IPS-NIHi7 (cell line): ENCODE measurements around the gene LDLR.
"Not testable (repeated sequence)": the region's sequence is repeated elsewhere in the genome, so short reads cannot be mapped to it uniquely, and the experiment has no call there.

Experiments
- DNase-seq: peaks from one replicate; pipeline ENCODE4 v3.0.0; 2012; ENCODE audit warnings: mixed read lengths; ENCODE audit errors: extremely low spot score

Gene LDLR

DNA sequence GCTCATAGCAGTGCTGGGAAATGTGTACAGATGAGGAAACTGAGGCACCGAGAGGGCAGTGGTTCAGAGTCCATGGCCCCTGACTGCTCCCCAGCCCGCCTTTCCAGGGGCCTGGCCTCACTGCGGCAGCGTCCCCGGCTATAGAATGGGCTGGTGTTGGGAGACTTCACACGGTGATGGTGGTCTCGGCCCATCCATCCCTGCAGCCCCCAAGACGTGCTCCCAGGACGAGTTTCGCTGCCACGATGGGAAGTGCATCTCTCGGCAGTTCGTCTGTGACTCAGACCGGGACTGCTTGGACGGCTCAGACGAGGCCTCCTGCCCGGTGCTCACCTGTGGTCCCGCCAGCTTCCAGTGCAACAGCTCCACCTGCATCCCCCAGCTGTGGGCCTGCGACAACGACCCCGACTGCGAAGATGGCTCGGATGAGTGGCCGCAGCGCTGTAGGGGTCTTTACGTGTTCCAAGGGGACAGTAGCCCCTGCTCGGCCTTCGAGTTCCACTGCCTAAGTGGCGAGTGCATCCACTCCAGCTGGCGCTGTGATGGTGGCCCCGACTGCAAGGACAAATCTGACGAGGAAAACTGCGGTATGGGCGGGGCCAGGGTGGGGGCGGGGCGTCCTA lies 15.9 kb downstream of the LDLR start:
- DNase-seq = no peak

DNA sequence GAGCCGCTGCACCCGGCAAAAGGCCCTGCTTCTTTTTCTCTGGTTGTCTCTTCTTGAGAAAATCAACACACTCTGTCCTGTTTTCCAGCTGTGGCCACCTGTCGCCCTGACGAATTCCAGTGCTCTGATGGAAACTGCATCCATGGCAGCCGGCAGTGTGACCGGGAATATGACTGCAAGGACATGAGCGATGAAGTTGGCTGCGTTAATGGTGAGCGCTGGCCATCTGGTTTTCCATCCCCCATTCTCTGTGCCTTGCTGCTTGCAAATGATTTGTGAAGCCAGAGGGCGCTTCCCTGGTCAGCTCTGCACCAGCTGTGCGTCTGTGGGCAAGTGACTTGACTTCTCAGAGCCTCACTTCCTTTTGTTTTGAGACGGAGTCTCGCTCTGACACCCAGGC lies 17.2 kb downstream of the LDLR start:
- no peak for DNase-seq

DNA sequence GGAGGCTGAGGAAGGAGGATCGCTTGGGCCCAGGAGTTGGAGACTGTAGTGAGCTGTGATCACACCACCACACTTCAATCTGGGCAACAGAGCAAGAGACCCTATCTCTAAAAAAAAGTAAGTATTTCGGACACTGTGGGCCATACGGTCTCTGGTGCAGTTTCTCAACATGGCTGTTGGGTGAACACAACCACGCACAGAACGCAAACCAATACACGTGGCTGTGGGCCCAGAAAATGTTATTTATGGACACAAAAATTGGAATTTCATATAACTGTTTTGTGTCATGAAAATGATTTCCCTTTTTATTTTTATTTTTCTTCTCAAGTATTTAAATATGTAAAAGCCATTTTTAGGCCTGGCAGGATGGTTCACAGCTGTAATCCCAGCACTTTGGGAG lies 19.5 kb downstream of the LDLR start:
- DNase-seq = no peak

DNA sequence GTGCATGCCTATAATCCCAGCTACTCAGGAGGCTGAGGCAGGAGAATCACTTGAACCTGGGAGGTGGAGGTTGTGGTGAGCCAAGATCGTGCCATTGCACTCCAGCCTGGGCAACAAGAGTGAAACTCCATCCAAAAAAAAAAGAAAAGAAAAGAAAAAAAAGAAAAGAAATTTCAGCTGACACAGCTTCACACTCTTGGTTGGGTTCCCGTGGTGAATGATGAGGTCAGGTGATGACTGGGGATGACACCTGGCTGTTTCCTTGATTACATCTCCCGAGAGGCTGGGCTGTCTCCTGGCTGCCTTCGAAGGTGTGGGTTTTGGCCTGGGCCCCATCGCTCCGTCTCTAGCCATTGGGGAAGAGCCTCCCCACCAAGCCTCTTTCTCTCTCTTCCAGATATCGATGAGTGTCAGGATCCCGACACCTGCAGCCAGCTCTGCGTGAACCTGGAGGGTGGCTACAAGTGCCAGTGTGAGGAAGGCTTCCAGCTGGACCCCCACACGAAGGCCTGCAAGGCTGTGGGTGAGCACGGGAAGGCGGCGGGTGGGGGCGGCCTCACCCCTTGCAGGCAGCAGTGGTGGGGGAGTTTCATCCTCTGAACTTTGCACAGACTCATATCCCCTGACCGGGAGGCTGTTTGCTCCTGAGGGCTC lies 22.0 kb downstream of the LDLR start:
- DNase-seq = no peak

DNA sequence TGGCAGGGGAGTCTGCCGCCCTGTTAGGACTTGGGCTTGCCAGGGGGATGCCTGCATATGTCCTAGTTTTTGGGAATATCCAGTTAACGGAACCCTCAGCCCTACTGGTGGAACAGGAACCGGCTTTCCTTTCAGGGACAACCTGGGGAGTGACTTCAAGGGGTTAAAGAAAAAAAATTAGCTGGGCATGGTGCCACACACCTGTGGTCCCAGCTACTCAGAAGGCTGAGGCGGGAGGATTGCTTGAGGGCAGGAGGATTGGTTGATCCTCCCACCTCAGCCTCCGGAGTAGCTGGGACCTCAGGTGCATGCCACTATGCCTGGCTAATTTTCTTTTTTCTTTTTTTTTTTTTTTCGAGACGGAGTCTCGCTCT lies 22.5 kb downstream of the LDLR start:
- DNase-seq = no peak

DNA sequence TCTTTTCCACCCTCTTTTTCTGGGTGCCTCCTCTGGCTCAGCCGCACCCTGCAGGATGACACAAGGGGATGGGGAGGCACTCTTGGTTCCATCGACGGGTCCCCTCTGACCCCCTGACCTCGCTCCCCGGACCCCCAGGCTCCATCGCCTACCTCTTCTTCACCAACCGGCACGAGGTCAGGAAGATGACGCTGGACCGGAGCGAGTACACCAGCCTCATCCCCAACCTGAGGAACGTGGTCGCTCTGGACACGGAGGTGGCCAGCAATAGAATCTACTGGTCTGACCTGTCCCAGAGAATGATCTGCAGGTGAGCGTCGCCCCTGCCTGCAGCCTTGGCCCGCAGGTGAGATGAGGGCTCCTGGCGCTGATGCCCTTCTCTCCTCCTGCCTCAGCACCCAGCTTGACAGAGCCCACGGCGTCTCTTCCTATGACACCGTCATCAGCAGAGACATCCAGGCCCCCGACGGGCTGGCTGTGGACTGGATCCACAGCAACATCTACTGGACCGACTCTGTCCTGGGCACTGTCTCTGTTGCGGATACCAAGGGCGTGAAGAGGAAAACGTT lies 24.0 kb downstream of the LDLR start:
- no peak for DNase-seq

DNA sequence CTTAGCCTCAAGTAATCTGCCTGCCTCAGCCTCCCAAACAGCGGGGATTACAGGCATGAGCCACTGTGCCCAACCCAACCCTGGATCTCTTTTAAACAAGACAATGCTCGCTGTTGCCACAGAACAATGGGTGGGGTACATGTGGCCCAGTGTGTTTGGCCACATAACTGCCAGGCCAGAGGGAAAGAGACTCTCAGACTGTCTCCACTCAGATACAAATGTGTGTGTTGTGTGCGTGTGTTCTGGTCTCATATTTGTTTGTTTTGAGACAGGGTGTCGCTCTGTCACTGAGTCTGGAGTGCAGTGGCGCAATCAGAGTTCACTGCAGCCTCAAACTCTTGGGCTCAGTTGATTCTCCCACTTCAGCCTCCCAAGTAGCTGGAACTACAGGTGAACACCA lies 25.8 kb downstream of the LDLR start:
- DNase-seq = no peak

DNA sequence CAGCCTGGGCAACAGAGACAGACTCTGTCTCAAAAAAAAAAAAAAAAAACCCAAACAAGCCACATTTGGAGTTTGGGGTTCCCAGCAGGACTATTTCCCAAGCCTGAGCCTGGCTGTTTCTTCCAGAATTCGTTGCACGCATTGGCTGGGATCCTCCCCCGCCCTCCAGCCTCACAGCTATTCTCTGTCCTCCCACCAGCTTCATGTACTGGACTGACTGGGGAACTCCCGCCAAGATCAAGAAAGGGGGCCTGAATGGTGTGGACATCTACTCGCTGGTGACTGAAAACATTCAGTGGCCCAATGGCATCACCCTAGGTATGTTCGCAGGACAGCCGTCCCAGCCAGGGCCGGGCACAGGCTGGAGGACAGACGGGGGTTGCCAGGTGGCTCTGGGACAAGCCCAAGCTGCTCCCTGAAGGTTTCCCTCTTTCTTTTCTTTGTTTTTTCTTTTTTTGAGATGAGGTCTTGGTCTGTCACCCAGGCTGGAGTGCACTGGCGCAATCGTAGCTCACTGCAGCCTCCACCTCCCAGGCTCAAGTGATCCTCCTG lies 26.7 kb downstream of the LDLR start:
- DNase-seq = no peak

DNA sequence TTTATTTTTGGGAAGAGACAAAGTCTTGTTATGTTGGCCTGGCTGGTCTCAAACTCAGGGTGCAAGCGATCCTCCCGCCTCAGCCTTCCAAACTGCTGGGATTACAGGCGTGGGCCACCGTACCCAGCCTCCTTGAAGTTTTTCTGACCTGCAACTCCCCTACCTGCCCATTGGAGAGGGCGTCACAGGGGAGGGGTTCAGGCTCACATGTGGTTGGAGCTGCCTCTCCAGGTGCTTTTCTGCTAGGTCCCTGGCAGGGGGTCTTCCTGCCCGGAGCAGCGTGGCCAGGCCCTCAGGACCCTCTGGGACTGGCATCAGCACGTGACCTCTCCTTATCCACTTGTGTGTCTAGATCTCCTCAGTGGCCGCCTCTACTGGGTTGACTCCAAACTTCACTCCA lies 27.2 kb downstream of the LDLR start:
- no peak for DNase-seq

DNA sequence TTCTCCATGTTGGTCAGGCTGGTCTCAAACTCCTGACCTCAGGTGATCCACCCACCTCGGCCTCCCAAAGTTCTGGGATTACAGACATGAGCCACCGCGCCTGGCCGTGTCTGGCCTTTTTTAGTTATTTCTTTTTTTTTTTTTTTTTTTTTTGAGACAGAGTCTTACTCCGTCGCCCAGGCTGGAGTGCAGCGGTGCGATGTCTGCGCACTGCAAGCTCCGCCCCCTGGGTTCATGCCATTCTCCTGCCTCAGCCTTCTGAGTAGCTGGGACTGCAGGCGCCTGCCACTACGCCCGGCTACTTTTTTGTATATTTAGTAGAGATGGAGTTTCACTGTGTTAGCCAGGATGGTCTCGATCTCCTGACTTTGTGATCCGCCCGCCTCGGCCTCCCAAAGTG lies 32.7 kb downstream of the LDLR start:
- not testable (repeated sequence) for DNase-seq

DNA sequence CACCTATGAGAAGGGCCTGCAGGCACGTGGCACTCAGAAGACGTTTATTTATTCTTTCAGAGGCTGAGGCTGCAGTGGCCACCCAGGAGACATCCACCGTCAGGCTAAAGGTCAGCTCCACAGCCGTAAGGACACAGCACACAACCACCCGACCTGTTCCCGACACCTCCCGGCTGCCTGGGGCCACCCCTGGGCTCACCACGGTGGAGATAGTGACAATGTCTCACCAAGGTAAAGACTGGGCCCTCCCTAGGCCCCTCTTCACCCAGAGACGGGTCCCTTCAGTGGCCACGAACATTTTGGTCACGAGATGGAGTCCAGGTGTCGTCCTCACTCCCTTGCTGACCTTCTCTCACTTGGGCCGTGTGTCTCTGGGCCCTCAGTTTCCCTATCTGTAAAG lies 33.9 kb downstream of the LDLR start:
- DNase-seq = no peak

DNA sequence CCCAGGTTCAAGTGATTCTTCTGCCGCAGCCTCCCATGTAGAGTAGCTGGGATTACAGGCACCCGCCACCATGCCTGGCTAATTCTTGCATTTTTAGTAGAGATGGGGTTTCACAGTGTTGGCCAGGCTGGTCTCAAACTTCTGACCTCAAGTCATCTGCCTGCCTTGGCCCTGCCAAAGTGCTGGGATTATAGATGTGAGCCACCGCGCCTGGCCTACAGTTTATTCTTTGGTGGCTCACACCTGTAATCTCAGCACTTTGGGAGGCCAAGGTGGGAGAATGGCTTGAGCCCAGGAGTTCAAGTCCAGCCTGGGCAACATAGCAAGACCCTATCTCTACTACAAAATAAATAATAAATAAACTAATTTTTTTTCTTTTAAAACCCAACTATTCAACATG lies 34.9 kb downstream of the LDLR start:
- not testable (repeated sequence) for DNase-seq

DNA sequence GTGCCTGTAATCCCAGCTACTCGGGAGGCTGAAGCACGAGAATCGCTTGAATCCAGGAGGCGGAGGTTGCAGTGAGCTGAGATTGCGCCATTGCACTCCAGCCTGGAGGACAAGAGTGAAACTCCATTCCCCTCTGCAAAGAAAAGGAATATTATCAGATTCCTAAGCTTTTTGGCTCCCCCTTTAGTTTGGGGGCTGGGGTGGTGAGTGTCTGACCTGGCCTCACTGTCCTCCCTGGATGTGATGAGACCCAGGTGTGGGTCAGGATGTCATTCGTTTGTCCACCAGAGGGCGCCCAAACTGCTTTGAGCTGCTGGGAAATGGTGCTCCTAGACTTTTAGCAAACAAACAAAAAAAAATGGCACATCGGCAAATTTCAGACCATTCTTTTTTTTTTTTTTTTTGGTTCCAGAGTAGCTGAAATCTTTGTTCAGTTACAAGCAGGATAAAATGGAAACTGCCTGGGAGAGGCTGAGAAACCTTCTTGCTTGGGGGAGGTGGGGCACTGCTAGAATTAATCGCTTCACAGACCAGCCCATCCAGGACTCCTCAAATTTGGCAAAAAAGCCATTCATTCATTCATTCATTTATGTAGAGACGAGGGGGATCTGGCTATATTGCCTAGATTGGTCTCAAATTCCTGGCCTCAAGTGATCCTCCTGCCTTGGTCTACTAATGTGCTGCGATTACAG lies 36.9 kb downstream of the LDLR start:
- DNase-seq = peak; percentile 81

DNA sequence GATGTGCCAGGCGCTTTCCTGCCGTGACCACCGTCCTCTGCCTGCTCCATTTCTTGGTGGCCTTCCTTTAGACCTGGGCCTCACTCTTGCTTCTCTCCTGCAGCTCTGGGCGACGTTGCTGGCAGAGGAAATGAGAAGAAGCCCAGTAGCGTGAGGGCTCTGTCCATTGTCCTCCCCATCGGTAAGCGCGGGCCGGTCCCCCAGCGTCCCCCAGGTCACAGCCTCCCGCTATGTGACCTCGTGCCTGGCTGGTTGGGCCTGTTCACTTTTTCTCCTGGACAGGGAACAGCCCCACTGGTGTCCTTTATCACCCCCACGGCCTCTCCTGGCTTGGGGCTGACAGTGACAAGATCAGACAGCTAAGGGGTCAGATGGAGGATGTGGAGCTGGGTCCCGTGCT lies 38.6 kb downstream of the LDLR start:
- DNase-seq = no peak

DNA sequence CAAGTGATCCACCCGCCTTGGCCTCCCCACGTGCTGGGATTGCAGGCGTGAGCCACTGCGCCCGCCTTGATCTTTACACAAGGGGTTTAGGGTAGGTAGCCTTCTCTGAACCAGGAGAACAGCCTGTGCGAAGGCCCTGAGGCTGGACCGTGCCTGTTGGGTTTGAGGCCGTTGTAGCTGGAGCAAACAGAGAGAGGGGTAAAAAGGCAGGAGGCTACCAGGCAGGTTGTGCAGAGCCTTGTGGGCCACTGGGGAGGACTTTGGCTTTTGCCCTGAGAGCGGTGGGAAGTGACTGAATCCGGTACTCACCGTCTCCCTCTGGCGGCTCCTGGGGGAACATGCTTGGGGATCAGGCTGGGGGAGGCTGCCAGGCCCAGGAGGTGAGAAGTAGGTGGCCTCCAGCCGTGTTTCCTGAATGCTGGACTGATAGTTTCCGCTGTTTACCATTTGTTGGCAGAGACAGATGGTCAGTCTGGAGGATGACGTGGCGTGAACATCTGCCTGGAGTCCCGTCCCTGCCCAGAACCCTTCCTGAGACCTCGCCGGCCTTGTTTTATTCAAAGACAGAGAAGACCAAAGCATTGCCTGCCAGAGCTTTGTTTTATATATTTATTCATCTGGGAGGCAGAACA lies 41.7 kb downstream of the LDLR start:
- peak; percentile 89 for DNase-seq

DNA sequence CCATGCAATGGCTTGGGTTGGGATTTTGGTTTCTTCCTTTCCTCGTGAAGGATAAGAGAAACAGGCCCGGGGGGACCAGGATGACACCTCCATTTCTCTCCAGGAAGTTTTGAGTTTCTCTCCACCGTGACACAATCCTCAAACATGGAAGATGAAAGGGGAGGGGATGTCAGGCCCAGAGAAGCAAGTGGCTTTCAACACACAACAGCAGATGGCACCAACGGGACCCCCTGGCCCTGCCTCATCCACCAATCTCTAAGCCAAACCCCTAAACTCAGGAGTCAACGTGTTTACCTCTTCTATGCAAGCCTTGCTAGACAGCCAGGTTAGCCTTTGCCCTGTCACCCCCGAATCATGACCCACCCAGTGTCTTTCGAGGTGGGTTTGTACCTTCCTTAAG lies 42.2 kb downstream of the LDLR start:
- no peak for DNase-seq

DNA sequence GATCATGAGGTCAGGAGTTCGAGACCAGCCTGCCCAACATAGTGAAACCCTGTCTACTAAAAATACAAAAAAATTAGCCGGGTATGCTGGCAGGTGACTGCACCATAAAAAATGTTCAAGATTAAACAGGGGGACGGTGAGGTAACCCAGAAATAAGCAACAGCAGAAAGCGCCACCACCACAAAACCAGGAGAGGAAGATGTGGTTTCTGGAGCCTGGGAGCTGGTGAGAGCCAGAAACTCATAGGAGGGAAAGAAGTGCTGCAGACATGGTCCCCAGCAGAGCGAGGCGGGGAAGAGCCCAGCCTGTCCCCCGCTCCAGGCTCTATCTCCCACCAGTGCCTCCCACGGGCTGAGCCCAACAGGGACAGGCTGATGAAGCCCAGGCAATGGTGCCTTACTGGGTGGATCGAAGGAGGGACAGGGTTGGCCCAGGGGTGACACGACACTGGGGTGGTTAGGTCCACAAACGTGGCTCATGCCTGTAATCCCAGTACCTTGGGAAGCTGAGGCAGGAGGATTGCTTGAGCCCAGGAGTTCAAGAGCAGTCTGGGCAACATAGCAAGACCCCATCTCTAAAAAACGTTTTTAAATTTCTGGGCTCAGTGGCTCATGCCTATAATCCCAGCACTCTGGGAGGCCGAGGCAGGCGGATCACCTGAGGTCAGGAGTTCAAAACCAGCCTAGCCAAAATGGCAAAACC lies 47.3 kb downstream of the LDLR start:
- DNase-seq = no peak

DNA sequence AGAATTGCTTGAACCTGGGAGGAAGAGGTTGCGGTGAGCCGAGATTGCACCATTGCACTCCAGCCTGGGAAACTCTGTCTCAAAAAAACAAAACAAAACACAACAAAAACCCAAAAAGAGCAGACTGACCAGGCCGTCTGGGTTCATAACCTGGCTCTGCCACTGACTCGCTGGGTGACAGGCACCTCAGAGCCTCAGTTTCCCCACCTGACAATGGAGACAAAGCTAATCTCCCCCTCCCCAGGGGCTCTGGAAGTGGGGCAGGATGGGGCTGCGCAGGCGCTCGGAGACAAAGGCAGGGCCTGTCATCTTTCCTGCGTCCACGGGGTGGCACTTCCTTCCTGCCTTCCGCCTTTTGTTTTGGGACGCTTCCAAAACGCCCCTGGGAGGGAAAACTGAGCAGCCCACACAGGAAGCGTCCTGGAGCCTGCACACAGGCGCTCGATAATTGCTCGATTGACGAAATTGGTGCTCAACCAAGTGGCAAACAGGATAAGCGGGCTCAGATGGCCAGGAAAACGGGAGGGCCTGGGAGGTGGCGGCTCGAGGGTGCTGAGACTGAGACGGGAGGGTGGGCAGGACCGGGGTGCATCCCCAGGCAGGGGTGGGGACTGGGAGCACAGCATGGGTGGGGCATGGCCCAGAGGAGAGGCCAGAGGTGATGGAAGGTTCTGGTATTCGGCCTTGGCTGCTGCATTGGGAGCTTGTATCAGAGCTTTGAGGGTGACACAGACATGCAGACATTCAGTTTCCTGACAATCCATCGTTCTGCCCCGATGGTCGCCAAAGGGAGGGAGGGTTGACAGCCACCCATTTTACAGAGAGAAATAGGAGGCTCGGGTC lies 48.5 kb downstream of the LDLR start:
- peak; percentile 83 for DNase-seq

DNA sequence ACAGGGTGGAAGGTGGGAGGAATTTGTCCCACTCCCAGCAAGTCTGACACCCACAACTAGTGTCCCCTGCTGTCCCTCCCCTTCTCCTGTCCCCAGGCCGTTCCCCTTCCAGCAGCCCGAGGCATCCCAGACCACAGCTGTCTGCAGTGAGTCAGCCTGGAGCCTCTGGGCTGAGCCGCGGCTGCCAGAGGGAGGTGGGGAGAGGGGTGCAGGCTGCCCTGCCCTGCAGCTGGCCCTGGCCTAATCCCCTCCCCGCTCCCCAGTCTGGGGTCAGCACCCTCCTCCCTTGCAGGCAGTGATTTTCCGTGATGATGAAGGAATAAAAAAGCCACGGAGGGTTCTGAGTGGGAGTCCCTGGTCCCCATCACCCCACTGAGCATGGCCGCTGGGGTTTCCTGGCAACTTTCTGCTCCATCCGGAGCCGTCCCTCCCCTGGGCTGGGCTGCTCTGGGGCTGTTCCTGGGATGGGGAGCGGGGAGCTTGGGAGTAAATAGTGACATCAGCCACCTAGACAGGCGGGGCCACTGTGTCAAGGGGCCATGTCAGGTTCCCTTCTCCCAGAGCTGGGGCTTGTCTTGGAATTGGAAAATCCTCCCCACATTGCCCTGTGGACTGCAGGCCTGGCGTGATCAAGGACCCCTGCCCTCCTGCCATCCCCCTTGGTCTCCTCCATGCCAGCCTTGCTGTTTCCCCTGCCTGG lies 49.5 kb downstream of the LDLR start:
- peak; percentile 55 for DNase-seq

DNA sequence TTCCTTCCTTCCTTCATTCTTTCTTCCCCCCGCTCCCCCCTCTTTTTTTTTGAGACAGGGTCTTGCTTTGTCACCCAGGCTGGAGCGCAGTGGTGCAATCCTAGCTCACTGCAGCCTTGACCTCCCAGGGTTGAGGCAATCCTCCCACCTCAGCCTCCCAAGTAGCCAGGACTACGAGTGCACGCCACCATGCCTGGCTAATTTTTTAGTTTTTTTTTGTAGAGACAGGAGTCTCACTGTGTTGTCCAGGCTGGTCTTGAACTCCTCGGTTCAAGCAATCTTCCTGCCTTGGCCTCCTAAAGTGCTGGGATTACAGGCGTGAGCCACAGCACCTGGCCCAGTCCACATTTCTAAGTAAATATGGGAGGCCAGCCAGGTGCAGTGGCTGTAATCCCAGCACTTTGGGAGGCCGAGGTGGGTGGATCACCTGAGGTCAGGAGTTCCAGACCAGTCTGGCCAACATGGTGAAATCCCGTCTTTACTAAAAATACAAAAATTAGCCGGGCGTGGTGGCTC lies 50.8 kb downstream of the LDLR start:
- not testable (repeated sequence) for DNase-seq
